Gastrocnemius medialis (tissue), 4 donors: ENCODE measurements around the gene CREB3L4.

Experiments
- CTCF ChIP-seq, 5 experiments: fragments of 450-650 bp in 3 of 5; fragments of 200-600 bp in 2 of 5; sonication (generic) in 2 of 5; IDR thresholded peaks in 4 of 5; conservative IDR thresholded peaks in 1 of 5; 1 replicate in 4 of 5; 2 replicates in 1 of 5; pipeline ENCODE4 v1.5.1; 2016 to 2019; ENCODE audit warnings: antibody characterized with exemption in 5 of 5, mild to moderate bottlenecking in 3 of 5, moderate library complexity in 3 of 5
- POLR2A ChIP-seq, 2 donors: fragments of 450-650 bp; IDR thresholded peaks; one replicate each; pipeline ENCODE4 v1.6.1; 2017; ENCODE audit warnings: antibody characterized with exemption in 2 of 2, mild to moderate bottlenecking in 2 of 2, moderate library complexity in 2 of 2

GRCh38 chr1:153990468-153991150, 22.9 kb downstream of the CREB3L4 start, which contains the start of gene RPS27:
- TF ChIP-seq CTCF (IDR thresholded peaks at IDR 0.05 in 4 of 5, conservative IDR thresholded peaks at IDR 0.05 in 1 of 5) (no peak), POLR2A (IDR thresholded peaks at IDR 0.05) (peak; percentile 99)
